ENCODE results near the gene PI4K2A.
"Not testable (repeated sequence)": the region's sequence is repeated elsewhere in the genome, so short reads cannot be mapped to it uniquely, and the experiment has no call there.

Gene PI4K2A

DNA sequence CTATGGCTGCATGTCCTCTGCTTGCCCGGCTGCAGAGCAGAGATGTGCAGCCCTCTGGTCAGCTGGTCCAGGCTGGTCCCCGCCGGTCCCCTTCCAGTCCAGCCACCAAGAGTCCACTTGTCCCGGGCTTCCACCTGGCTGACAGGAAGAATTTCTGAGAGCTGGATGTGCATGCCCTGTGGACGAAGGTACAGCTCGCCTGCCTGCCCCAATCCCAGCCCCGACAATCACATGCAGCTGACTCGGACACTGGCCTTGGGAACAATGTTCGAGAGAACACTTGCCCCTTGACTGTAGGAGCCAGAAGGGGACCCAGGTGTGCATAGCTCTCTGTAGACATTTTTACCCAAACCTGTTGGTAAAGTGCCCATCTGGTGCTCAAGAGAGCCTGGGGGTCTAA is 34.8 kb downstream of the PI4K2A start:
- DNase-seq, result no peak

DNA sequence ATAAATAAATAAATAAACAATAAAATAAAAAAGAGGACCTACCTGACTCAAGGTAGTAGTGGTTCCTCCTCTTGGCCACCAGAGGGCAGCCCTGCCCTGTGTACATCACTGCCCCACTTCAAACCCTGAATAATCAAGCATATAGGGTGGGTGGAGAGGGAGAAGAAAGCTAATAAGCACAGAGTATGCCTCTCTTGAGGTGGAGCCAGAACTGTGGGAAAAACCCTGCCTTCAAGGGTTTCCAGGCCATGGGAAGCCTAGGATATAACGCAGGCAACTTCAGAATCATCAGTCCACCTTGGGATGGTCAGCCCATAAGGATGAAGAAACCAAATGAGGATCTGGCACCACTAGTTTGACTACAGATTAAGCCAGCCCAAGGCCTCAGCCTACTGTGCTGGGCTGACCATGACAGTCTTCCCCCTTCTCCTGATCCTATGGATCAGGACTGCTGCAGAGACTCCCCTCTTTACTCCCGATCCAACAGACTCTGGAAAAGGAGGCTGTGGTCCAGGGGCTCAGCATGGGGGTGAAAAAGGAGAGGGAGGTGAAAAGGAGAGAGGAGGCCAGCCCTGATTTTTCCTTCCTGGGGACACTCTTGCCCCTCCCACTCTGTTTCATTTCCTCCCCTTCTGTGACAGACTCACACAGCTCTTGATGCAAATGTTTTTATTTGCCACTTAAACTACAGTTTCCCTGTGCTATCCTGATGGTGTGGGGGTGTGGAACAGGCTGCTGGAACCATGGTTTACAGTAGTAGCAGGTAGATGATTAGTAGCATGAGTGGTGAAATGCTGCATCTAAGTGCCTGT is 36.5 kb downstream of the PI4K2A start:
- peak; percentile 40 for DNase-seq

DNA sequence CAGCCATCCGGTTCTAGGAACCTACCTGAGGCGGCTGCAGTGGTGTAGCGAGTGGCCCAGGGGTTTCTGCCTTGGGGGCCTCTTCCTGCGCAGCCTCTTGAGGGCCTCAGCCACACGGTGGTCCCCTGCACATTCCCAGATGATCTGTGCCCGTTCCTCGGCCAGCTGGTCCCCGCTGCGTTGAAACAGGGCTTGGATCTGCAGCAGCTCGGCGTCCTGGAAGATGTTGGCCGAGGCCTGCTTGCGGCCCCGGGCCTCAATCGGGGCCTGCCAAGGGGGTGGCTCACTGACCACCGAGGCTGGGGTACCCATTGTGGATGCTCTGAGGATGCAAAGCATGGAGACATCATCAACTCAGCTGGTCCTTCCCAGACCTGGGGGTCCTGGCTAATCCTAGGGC is 39.1 kb downstream of the PI4K2A start:
- DNase-seq, result no peak

DNA sequence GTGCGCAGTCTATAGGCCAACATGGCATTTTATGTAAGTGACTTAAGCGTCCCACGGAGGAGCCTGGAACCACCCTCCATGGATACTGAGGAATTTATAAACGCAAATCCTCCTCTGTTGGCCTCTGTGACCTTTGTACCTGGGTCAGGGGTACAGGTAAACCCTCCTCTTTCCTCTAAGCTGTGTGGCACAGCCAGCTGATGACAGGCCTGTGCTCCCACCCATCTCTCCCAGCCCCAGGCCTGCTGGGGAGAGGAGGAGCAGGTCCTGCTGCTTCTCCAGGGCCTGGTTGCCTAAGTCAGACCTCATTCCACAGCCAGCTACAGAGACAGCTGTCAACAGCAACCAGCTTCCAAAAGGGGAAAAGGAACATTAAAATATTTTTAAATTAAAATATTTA is 41.6 kb downstream of the PI4K2A start:
- DNase-seq, result no peak

DNA sequence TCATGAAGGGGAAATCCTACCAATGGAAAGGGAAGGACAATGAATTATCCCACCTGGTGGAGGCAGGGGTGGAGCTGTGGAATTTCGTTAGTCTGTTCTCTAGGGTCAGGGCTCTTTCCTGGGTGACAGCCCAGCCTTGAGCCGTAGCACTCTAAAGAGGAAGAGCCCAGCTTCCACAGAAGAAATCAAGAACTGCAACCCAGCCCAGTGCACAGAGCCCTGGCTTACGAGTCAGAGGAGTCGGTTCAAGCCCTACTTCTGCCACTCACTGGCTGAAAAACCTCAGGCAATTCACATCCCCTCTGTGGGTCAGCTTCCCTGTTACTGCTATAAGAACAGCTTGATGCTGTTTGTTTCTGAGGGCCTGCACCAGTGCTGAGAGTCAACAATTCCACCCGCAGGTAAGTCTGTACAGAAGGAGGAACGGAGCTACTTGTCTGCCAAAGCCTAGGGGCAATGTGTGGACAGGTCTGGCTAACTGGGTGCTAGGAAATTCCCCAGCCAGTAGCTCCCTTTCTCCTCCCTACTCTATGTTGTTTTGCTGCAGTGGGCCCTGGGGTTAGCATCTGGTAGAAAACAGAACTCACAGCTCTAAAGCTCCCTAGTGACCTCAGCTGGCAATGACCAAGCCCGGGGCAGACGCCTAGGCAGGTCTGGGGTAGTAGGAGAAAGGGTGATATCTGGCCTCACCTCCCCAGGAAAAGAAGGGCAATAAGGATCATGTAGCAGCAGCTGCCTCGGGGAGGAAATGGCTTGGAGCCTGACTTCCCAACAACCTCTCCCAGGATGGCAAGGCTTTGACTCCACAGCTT is 43.3 kb downstream of the PI4K2A start:
- peak; percentile 68 for DNase-seq

DNA sequence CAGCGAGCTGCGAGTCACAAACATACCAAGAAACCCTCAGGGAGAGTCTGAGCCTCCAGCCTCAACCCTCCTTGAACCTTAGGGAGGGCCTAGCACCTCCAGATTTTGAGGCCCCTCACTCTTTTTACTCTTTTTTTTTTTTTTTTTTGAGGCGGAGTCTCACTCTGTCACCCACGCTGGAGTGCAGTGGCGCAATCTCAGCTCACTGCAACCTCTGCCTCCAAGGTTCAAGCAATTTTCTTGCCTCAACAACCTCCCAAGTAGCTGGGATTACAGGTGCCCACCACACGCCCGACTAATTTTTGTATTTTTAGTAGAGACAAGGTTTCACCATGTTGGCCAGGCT is 43.9 kb downstream of the PI4K2A start:
- DNase-seq, result not testable (repeated sequence)

DNA sequence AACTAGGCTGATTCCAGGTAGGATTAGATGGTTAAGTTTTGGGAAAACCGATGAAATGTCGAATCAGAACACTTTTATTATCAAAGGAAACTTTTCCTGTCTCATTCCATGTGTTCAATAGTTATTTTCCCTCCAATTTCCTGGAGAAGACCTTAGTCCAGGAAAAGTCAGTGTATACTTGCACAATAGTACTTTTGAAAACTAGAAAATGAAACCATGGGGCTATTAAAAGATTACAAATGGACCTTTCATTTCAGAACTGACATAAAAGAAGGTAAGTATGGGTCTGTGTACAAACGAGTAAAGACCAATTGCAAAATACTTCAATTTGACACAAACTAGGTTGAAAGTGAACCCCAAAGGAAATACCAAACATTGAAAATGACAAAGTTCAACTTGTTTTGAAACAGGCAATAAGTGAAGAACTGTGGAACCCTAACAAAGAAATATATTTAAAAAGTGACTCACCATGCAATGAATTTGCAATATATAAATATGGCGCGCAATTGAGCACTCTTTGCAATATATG is 44.5 kb downstream of the PI4K2A start:
- no peak for DNase-seq

DNA sequence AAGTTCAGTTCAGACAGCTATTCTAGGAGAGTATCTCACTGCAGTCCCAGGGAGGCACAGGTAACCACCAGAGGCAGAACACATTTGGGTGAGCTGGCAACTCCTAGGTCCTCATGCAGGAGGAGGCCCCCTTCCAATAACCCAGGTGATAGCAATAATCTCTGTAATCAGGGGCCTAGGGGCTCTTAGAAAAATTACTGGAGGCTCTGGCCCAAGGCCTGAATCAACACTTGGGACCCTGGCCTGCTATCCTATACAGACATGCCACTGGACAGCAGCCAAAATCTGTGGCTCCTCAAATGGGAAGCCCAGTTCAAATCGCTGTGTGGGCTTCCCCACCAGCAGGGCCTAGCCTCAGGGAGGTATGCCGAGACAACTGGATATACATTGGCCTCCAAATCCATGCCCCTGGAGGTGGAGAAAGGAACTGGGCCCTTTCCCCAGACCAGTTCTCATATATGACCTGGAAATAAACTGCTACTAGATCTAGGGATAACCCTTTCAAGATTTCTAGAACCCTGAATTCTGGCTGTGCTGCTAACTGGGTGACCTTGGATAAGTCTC is 45.0 kb downstream of the PI4K2A start:
- DNase-seq, result peak; percentile 24

DNA sequence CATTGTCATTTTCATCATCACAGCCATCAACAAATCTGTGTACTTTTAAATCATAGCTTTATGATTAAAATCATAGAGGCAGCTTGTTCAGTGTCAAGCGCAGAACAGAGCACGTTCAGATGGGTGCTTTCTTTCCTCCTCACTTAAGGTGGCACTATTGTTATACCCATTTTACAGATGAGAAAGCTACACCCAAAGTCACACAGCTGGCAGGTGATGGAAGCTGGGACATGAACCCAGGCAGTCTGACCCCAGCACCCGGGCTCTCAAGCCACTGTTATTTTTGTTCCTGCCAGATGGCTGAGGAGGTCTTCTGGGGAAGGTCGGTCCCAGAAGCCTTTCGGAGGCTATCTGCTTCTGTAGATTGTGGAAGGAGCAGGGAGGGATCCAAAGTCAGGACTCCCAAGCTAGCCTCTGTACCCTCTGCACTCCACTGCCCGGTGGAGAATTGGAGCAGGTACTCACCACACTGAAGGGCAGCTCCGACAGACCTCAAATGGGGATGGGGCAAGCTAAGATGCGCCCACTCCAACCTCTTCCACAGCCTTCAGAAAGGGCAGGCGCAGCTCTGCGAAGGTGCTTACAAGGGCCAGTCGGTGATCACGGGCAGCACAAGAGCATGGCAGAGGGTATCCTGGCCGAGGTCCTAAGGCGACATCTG is 46.0 kb downstream of the PI4K2A start:
- DNase-seq, result no peak

DNA sequence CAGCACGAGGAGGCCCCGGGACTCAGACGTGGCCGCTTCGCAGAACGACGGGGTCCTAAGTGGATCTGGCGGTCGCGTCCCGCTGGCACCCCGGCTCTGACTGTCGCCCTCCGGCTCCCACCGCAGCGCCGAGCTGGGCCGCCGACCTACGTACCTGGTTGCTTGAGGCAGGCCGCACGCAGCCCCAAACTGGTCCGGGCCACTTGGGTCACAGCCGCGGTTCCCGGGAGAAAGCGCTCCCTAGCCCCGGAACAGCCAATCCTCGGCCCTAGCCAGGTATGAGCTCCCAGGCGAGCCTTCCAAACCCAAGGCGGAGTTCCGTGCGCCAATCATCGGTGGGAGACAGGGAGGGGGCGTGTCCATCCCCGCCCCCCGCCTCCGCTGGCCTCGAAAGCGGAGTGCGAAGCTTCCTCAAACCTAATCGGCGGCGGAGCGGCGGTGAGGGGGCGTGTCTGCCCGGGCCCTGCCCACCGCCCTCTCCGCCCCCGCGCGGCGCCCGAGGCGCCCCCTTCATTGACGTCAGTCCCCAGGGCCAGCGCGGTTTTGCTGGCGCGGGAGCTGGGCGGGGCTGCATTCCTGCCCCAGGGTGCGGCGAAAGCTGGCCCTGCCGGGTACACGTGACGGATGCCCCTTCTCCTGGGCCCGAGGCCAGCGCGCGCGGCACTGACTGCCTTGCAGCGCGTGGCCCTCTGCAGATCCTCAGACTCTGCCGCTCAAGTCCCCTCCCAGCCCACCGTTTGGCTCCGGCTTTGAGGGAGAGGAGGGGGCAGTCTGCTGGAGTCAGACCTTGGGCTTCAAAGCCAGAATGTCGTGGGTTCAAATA is 46.7 kb downstream of the PI4K2A start, which contains the start of gene AVPI1:
TSS of gene AVPI1 (minus strand) at position 280 of the 823 bp plus-strand sequence. CDS start 7,336 bp downstream, outside the sequence.
- DNase-seq, result peak; percentile 96

DNA sequence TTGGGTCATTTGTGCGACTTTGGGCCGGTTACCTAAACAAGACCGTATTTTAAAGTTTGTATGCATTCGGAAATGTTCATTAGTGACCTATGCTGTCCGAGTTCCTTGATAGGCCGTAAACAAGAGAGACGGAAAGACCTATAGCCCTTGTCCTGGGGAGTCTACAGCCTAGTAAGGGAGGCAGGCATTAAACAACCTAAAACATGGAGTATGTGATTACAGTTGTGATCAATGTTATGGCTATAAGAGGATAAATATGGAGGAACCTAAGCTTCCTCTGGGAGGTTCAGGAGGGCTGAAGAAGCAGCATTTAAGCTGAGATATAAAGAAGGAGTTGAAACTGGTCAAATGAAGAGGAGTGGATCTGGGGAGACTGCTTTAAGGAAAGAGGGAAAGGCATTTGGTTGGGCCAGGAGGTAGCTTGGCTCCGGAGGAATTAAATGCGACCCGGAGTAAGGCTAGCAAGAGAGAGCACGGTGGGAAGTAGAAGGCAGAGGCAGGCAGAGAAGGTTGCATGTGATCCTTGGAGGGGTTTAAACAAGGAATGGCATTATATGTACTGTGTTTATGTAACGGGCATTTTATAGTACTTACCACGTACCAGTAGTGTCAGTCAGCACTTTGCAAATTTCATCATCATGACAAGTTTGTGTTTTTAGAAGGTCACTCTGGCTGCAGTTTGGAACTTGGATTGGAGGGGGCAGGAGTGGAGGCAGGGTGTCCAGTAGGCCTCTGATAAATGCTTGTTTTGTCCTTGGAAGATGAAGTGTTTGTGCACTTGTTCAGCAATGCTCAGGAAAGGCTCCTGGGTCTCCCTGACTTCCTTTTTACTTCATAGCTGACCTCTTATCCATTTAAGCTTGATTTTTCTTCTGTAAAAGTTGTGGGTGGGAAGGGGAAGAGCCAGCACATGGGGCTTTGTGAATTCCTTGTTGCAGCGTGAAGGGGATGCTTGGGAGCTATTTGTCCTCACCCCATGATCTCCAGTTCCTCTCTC is 47.6 kb downstream of the PI4K2A start:
- DNase-seq, result no peak

DNA sequence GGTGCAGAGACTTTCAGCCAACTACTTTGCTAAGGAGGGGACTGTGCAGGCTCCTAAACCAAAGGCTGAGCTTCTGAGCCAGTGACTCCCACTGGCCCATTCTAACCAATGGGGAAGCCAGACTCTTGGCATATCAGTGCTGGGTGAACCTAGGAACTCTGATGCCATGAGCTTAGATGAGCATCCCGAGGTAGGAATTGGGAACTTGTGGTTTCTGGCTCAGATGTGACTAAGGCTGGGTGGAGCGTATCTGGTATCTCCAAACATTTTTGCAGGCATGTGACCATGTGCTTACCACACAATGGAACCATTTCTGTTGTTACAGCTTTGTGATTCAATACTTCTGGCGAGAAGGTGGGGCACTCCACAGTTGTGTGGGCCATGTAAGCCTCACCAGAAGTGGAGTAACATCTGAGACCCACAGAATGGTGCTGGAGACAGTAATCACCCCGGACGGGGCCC is 49.1 kb downstream of the PI4K2A start:
- peak; percentile 89 for DNase-seq

DNA sequence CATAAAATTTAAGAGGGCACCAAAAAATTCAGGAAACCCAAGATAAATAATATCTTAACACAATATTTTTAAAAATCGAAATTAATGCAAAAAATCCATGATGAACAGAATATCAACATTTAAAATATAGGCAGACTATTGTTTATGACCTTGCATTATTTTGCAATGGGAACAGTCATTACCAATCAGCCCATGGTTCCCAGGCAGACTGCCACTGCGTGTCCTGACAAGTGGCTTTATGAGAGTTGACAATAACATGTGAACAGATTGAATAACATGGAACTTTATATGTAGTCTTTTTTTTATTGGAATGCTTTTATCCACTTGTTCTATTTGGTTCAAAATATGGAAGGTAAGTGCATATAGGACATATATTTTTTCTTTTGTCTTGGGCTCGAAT is 49.7 kb downstream of the PI4K2A start:
- DNase-seq, result no peak

DNA sequence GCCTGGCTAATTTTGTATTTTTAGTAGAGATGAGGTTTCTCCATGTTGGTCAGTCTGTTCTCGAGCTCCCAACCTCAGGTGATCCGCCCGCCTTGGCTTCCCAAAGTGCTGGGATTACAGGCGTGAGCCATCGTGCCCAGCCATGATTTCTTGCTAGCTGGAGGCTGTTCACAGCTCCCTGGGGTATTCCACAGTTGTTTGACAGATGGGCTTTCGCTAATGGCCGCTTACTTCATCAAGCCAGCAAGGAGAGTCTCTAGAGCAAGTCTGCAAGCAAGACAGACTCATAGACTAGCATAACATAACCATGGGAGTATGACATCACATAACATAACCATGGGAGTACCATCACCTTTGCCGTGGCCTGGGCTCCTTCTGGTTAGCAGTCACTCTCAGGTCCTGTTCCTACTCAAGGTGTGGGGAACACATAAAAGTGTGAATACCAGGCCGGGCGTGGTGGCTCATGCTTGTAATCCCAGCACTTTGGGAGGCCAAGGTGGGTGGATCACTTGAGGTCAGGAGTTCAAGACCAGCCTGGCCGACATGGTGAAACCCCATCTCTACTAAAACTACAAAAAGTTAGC is 57.7 kb downstream of the PI4K2A start:
- DNase-seq, result not testable (repeated sequence)

DNA sequence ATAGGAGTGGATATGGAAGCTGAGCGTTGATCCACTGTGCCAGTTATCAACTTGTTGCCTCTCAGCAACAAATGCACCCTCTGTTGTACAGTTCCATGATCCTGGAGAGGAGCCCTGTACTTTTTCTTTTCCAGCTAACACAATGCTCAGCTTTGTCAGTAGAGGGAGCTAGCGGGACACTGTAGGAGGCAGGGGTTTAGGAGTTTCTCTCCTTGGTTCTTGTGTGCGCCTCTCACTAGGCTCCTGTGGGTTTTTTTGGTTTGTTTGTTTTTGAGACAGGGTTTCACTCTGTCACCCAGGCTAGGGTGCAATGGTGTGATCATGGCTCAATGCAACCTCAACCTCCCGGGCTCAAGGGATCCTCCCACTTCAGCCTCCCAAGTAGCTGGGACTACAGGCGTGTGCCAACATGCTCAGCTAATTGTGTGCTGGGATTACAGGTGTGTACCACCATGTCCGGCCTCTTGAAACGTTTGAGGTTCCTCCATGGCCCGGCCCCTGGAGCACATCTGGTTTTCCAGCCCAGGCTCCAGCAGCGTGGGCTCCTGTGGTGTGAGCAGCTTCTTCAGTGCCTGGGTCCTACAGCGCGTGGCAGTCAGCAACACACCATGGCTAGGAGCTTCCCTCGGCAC is 61.1 kb downstream of the PI4K2A start:
- DNase-seq, result peak; percentile 73

DNA sequence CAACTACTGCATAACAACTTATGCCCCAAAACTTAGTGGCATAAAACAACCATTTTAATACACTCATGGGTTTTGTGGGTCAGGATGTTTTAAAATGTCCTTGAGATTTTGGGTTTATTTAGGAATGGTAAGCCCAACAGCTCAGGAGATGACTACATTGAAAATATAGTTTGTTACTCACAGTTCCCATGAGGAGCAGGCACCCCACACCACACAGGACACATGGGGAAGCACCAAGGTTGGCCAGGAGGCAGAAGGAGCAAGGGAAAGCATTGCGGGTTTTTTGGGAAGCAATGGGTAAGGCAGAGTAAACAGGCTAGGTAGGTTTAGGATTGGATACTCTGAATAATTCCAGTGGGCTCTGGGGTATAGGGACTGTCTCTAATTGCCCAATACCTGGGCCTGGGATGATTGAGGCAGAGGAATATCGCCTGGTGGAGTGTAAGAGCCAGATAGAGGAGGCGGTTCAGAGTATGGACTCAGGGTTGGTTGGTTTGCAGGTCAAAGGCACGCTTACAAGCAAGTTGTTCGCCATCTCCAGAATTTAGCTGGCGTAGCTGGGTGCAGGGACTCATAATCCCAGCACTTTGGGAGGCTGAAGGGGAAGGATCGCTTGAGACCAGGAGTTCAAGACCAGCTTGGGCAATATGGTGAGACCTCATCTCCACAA is 63.1 kb downstream of the PI4K2A start:
- no peak for DNase-seq

DNA sequence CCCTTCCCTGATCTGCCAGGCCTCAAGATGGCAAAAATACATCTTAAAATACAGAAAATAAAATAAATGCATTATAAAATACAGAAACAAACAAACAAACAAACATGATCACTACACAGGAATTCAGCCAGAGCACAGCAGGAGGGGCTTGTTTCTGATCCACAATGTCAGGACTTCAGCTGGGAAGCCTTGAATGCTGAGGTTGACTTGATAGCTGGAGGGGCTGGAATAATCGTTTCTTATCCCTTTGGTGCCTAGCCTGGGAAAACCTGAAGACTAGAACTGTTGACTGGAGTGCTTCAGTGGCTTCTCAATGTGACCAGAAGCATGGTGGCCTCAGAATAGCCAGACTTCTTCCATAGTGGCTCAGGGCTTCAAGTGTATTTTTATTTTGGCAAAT is 63.9 kb downstream of the PI4K2A start:
- no peak for DNase-seq

DNA sequence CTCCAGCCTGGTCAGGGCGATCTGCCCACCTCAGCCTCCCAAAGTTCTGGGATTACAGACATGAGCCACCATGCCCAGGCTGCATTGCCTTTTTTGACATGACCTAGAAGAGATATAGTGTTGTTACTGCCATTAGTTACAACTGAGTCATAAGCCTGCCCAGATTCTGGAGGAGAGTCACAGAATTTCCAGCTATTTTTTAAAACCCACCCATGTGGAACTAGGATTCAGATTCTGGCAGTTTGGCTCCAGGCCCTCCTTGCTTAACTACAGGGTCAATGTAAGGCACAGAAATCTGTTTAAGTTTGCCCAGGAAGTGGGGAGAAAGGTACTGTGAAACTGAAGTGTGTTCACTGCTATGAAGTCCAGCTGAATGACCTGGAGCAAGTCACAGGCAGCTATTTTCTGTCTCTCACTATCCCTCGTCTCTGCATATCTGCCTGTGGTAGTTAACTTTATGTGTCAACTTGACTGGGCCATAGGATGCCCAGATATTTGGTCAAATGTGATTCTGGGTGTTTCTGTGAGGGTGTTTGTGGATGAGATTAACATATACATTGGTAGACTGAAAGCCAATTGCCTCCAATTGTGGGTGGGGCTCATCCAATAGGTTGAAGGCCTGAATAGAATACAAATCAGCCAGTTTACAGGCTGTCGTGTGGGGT is 64.7 kb downstream of the PI4K2A start:
- DNase-seq, result no peak
